GM23338 (cell line): ENCODE results near the gene NSL1. TPM values are rescaled to one million over a fixed set of nuclear protein-coding genes. Genes with fewer than 3 reads are reported as not detected.

ENCODE experiments used
- ATAC-seq: fragments of 200-7000 bp; cut with Tn5 transposase; 3 replicates; pipeline ENCODE4 v1.9.1; 2020
- DNase-seq: peaks from one replicate; pipeline ENCODE4 v3.0.0-alpha.2; 2015; ENCODE audit warnings: low spot score
- H2AFZ ChIP-seq: fragments of 200-600 bp; sonication (generic); 2 replicates; pipeline ENCODE4 v1.8.0; 2016; ENCODE audit warnings: antibody characterized with exemption, mild to moderate bottlenecking, moderate library complexity
- H3F3A ChIP-seq: fragments of 200-600 bp; sonication (generic); replicated peaks from 2 replicates; pipeline ENCODE4 v1.8.0; 2017; ENCODE audit warnings: antibody characterized with exemption, mixed run types, low read depth
- H3K27ac ChIP-seq: fragments of 200-600 bp; sonication (generic); 2 replicates; pipeline ENCODE4 v1.6.1; 2016; ENCODE audit warnings: low read depth
- H3K27me3 ChIP-seq: fragments of 200-600 bp; sonication (generic); 2 replicates; pipeline ENCODE4 v1.8.0; 2016; ENCODE audit warnings: mild to moderate bottlenecking, mixed run types, moderate library complexity; ENCODE audit not compliant: insufficient read depth
- H3K36me3 ChIP-seq: fragments of 200-600 bp; sonication (generic); 2 replicates; pipeline ENCODE4 v1.8.0; 2016; ENCODE audit warnings: mild to moderate bottlenecking; ENCODE audit not compliant: insufficient read depth
- H3K4me1 ChIP-seq: fragments of 200-600 bp; sonication (generic); 2 replicates; pipeline ENCODE4 v1.8.0; 2016; ENCODE audit warnings: mild to moderate bottlenecking, moderate library complexity; ENCODE audit not compliant: insufficient read depth
- H3K4me2 ChIP-seq: fragments of 200-600 bp; sonication (generic); 2 replicates; pipeline ENCODE4 v1.7.1; 2017; ENCODE audit warnings: mixed run types
- H3K4me3 ChIP-seq: fragments of 200-600 bp; sonication (generic); 2 replicates; pipeline ENCODE4 v1.6.1; 2016; ENCODE audit warnings: mixed run types
- H3K79me2 ChIP-seq: fragments of 200-600 bp; sonication (generic); replicated peaks from 2 replicates; pipeline ENCODE4 v1.8.0; 2017; ENCODE audit warnings: mild to moderate bottlenecking; ENCODE audit not compliant: insufficient read depth
- H3K9me2 ChIP-seq: fragments of 200-600 bp; sonication (generic); 2 replicates; pipeline ENCODE4 v1.8.0; 2017; ENCODE audit not compliant: insufficient read depth
- H4K20me1 ChIP-seq: fragments of 200-600 bp; sonication (generic); replicated peaks from 2 replicates; pipeline ENCODE4 v1.8.0; 2017; ENCODE audit warnings: mild to moderate bottlenecking; ENCODE audit not compliant: insufficient read depth
- H3K27ac Mint-ChIP-seq: 2 replicates; pipeline ENCODE4 v1.8.0; 2020; ENCODE audit warnings: inconsistent platforms, mild to moderate bottlenecking, moderate library complexity, mixed read lengths
- H3K27me3 Mint-ChIP-seq: 3 replicates; pipeline ENCODE4 v1.8.0; 2022; ENCODE audit warnings: low read depth, mild to moderate bottlenecking, moderate library complexity, mixed read lengths, inconsistent platforms; ENCODE audit not compliant: insufficient read depth, poor library complexity
- H3K36me3 Mint-ChIP-seq: 3 replicates; pipeline ENCODE4 v1.8.0; 2021; ENCODE audit warnings: low read depth, mild to moderate bottlenecking, inconsistent platforms, moderate library complexity, mixed read lengths
- H3K4me1 Mint-ChIP-seq: 3 replicates; pipeline ENCODE4 v1.8.0; 2020; ENCODE audit warnings: mild to moderate bottlenecking, inconsistent platforms, mixed read lengths
- H3K4me3 Mint-ChIP-seq: 3 replicates; pipeline ENCODE4 v1.8.0; 2021; ENCODE audit warnings: moderate library complexity, mild to moderate bottlenecking, inconsistent platforms, mixed read lengths
- H3K9me3 Mint-ChIP-seq: 3 replicates; pipeline ENCODE4 v1.8.0; 2020; ENCODE audit warnings: moderate library complexity, mild to moderate bottlenecking, inconsistent platforms, mixed read lengths
- EZH2 ChIP-seq: fragments of 200-600 bp; sonication (generic); IDR thresholded peaks from one replicate; pipeline ENCODE4 v1.8.0; 2017; ENCODE audit warnings: antibody characterized with exemption, mild to moderate bottlenecking, low read depth; ENCODE audit not compliant: unreplicated experiment
- EZH2phosphoT487 ChIP-seq: fragments of 200-600 bp; sonication (generic); IDR thresholded peaks from one replicate; pipeline ENCODE4 v1.8.1; 2018; ENCODE audit warnings: antibody characterized with exemption; ENCODE audit not compliant: unreplicated experiment
- JUNB ChIP-seq: IDR thresholded peaks from one replicate; pipeline ENCODE4 v1.6.1; 2016; ENCODE audit warnings: antibody characterized with exemption; ENCODE audit not compliant: unreplicated experiment
- NANOG ChIP-seq: IDR thresholded peaks from 2 replicates; pipeline ENCODE4 v1.6.1; 2016; ENCODE audit warnings: antibody characterized with exemption, borderline replicate concordance
- POLR2AphosphoS5 ChIP-seq: IDR thresholded peaks from 2 replicates; pipeline ENCODE4 v1.6.1; 2016; ENCODE audit warnings: antibody characterized with exemption, low read depth
- STAT1 ChIP-seq: IDR thresholded peaks from one replicate; pipeline ENCODE4 v1.6.1; 2016; ENCODE audit warnings: antibody characterized with exemption; ENCODE audit not compliant: unreplicated experiment
- ZNF331 ChIP-seq: fragments of 250-450 bp; sonication (Bioruptor Pico); IDR thresholded peaks from 2 replicates; pipeline ENCODE4 v1.5.0; 2020; ENCODE audit warnings: low read depth, mild to moderate bottlenecking, moderate library complexity
- polyA plus RNA-seq: library from polyadenylated mRNA; unstranded; fragments of >200 nt; fragmentation: Nextera tagmentation; extraction: Ambion mirVana; gene quantifications from 2 replicates; pipeline ENCODE4 v1.2.1, GENCODE V29; 2016
- total RNA-seq: library from RNA; depleted of rRNA; stranded (reverse); fragments of >200 nt; shearing (Covaris generic); gene quantifications from 2 replicates; pipeline ENCODE4 v1.2.3, GENCODE V29; 2014
- TF ChIP-seq, protein P1 (sequence below), 2 experiments: fragments of 200-600 bp in 1 of 2; sonication (generic) in 1 of 2; conservative IDR thresholded peaks; 2 replicates each; pipeline versions ENCODE4 v1.5.1 to v1.6.1; 2016 to 2017; ENCODE audit warnings: antibody characterized with exemption in 2 of 2, low read depth in 2 of 2, mild to moderate bottlenecking in 2 of 2, moderate library complexity in 1 of 2
- TF ChIP-seq, protein P2 (sequence below): IDR thresholded peaks from one replicate; pipeline ENCODE4 v1.6.1; 2018; ENCODE audit warnings: antibody characterized with exemption; ENCODE audit not compliant: unreplicated experiment

Gene NSL1
- total and polyA plus RNA-seq, 2 experiments from 2014 or later, result 96.8 to 102 TPM

DNA sequence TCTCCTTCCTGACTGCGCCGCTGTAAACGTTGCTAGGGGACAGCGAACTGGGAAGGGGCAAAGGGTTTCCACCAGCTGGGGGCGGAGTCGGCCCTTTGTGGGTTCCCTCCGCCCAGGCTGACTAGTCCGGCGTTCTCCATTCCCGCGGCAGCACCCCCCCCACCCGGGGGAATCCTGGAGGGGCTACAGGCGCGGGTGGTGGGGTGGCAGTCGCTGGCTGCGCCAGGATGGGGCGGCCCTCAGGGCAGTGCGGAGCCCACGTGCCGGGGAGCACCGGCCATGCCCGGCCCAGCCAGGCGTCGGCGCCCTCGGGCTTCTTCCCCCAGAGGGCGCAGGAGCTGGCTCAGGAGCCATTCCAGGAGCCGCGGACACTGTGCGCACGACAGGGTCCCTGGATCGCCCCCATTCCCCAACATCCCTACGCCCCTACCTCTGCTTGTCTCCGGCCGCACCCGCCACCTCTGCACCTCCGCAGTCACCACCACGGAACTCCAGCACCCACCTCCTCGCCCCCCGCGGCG is 92.4 kb downstream of the NSL1 start:
- Histone ChIP-seq H3K4me3 (peak overlapping the region; percentile 68), H3K4me1 (peaks cover 6% of the 10 kb centered on the region), H2AFZ (peak overlapping the region; percentile 95), H3K27me3 (peaks cover 71% of the 10 kb centered on the region), H3K79me2 (no peaks in the 10 kb centered on the region), H3K27ac (no peak overlapping the region), H3K9me2 (no peaks in the 10 kb centered on the region), H3K36me3 (no peaks in the 10 kb centered on the region), H4K20me1 (no peaks in the 10 kb centered on the region; the same call in 1 of the 2 replicates), H3F3A (0 out of 2 replicates have a peak, but pooled peaks cover 10% of the 10 kb centered on the region), H3K4me2 (peak overlapping the region; percentile 89)
- Mint-ChIP-seq H3K4me1 (peaks cover 21% of the 10 kb centered on the region), H3K27ac (no peak overlapping the region), H3K27me3 (peaks cover 42% of the 10 kb centered on the region), H3K4me3 (peak overlapping the region; percentile 75), H3K36me3 (no peaks in the 10 kb centered on the region; the same call in 2 of the 3 replicates), H3K9me3 (no peaks in the 10 kb centered on the region)
- no peak for TF ChIP-seq POLR2AphosphoS5
- TF ChIP-seq, protein P1, sequence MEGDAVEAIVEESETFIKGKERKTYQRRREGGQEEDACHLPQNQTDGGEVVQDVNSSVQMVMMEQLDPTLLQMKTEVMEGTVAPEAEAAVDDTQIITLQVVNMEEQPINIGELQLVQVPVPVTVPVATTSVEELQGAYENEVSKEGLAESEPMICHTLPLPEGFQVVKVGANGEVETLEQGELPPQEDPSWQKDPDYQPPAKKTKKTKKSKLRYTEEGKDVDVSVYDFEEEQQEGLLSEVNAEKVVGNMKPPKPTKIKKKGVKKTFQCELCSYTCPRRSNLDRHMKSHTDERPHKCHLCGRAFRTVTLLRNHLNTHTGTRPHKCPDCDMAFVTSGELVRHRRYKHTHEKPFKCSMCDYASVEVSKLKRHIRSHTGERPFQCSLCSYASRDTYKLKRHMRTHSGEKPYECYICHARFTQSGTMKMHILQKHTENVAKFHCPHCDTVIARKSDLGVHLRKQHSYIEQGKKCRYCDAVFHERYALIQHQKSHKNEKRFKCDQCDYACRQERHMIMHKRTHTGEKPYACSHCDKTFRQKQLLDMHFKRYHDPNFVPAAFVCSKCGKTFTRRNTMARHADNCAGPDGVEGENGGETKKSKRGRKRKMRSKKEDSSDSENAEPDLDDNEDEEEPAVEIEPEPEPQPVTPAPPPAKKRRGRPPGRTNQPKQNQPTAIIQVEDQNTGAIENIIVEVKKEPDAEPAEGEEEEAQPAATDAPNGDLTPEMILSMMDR (conservative IDR thresholded peaks at IDR 0.05; ENCODE audit: low read depth in 2 of 2), result peak; percentile 54 to 69
- DNase-seq, result peak; percentile 88
- ATAC-seq, result peak; percentile 89

DNA sequence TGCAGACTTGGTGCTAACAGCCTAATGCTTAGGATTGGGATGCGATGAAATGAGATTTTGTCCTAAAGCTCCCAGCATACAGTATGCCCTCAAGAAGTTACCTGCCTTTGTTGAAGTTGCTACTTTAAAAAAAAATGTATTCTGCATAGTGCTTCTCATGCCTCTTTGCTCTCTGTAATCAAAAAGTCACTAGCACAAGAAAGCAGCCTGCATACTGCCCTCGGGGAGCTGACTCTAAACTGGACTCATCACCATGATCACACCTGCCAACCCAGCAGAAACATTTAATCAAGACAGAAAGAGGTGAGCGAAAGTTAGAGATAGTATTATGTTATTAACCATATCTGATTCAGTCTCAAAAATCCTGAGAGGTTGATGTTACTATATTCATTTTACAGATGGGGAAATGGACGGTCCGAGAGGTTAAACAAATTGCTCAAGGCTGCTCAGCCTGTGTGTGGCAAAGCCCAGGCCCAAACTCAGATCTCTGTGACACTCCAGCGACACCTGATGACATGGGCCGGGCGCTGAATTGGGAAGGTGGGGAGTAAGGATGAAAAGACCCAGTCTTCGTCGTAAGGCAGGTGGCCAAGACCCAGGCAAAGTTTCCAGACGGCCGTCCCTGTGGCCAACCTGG is 93.0 kb downstream of the NSL1 start:
- Histone ChIP-seq H3K27ac (no peak overlapping the region), H2AFZ (peak overlapping the region; percentile 95), H3K4me1 (peaks cover 6% of the 10 kb centered on the region), H3K9me2 (no peaks in the 10 kb centered on the region), H3K27me3 (peaks cover 66% of the 10 kb centered on the region), H3K4me2 (peak overlapping the region; percentile 89), H4K20me1 (no peaks in the 10 kb centered on the region; the same call in 1 of the 2 replicates), H3K79me2 (no peaks in the 10 kb centered on the region), H3K36me3 (no peaks in the 10 kb centered on the region), H3F3A (0 out of 2 replicates have a peak, but pooled peaks cover 10% of the 10 kb centered on the region), H3K4me3 (peak overlapping the region; percentile 68)
- ATAC-seq (no peak), DNase-seq (no peak)
- H3K4me1 Mint-ChIP-seq, result peaks cover 18% of the 10 kb centered on the region
- peaks cover 42% of the 10 kb centered on the region for H3K27me3 Mint-ChIP-seq
- peak overlapping the region; percentile 66 for H3K4me3 Mint-ChIP-seq
- no peaks in the 10 kb centered on the region for H3K9me3 Mint-ChIP-seq
- H3K36me3 Mint-ChIP-seq, result no peaks in the 10 kb centered on the region; the same call in 2 of the 3 replicates
- no peak overlapping the region for H3K27ac Mint-ChIP-seq
- TF ChIP-seq ZNF331 (CRISPR knock-in tag) (no peak), EZH2phosphoT487 (no peak), JUNB (no peak), POLR2AphosphoS5 (no peak)

DNA sequence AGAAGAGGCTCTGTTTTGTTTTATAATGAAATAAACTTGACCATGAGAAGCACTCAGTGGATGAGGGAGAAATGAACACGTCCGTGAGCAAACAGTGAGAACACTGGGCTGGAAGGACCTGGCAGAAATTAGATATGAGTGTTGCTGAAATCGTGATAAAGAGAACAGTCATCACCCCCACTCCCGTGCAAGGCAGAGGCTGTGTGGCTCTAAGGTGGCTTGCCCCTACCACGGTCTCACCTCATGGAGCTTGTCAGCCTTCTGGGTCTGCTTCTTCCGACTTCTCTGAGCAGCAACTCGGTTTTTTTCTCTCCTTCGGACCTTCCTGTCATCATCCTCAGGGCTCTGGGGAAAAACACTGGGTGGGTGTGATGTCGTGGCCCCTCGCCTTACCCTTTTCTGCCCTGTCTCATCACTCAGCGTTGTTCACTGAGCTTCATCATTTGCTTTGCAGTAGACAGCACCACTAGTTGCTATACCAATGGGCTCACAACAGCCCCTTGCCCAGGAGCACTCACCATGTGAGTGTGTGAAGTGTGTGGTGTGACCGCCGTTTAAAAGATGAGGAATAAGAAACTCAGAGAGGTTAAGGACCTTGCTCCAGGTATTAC is 94.8 kb downstream of the NSL1 start:
- no peaks in the 10 kb centered on the region; the same call in 1 of the 2 replicates for H4K20me1 ChIP-seq
- Mint-ChIP-seq H3K4me1 (peaks cover 21% of the 10 kb centered on the region), H3K27ac (no peak overlapping the region), H3K4me3 (no peak overlapping the region), H3K27me3 (peaks cover 39% of the 10 kb centered on the region), H3K9me3 (no peaks in the 10 kb centered on the region), H3K36me3 (no peaks in the 10 kb centered on the region; the same call in 2 of the 3 replicates)
- ATAC-seq, result no peak
- H3K4me3 ChIP-seq, result no peak overlapping the region
- 0 out of 2 replicates have a peak overlapping the region, but pooled peaks have one; percentile 43 for H2AFZ ChIP-seq
- H3F3A ChIP-seq, result 0 out of 2 replicates have a peak, but pooled peaks cover 7% of the 10 kb centered on the region
- no peak for TF ChIP-seq JUNB
- TF ChIP-seq EZH2, result no peak
- TF ChIP-seq NANOG, result no peak
- no peak for TF ChIP-seq STAT1
- TF ChIP-seq, protein P2, sequence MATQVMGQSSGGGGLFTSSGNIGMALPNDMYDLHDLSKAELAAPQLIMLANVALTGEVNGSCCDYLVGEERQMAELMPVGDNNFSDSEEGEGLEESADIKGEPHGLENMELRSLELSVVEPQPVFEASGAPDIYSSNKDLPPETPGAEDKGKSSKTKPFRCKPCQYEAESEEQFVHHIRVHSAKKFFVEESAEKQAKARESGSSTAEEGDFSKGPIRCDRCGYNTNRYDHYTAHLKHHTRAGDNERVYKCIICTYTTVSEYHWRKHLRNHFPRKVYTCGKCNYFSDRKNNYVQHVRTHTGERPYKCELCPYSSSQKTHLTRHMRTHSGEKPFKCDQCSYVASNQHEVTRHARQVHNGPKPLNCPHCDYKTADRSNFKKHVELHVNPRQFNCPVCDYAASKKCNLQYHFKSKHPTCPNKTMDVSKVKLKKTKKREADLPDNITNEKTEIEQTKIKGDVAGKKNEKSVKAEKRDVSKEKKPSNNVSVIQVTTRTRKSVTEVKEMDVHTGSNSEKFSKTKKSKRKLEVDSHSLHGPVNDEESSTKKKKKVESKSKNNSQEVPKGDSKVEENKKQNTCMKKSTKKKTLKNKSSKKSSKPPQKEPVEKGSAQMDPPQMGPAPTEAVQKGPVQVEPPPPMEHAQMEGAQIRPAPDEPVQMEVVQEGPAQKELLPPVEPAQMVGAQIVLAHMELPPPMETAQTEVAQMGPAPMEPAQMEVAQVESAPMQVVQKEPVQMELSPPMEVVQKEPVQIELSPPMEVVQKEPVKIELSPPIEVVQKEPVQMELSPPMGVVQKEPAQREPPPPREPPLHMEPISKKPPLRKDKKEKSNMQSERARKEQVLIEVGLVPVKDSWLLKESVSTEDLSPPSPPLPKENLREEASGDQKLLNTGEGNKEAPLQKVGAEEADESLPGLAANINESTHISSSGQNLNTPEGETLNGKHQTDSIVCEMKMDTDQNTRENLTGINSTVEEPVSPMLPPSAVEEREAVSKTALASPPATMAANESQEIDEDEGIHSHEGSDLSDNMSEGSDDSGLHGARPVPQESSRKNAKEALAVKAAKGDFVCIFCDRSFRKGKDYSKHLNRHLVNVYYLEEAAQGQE, result no peak
- peaks cover 48% of the 10 kb centered on the region for H3K27me3 ChIP-seq
- no peaks in the 10 kb centered on the region for H3K9me2 ChIP-seq
- no peak overlapping the region for H3K4me2 ChIP-seq
- H3K4me1 ChIP-seq, result peaks cover 15% of the 10 kb centered on the region
- no peak overlapping the region for H3K27ac ChIP-seq
- no peaks in the 10 kb centered on the region for H3K36me3 ChIP-seq
- DNase-seq, result no peak
- H3K79me2 ChIP-seq, result no peaks in the 10 kb centered on the region
